Gastrocnemius medialis (tissue), 4 donors: Measurements from ENCODE around the gene FASTKD2. TPM values are rescaled to one million over a fixed set of nuclear protein-coding genes. Genes with fewer than 3 reads are reported as not detected.

Experiments
- ATAC-seq, 2 donors: fragments of 150-250 bp; one replicate each; pipeline ENCODE4 v1.9.1; 2016
- DNase-seq, 2 donors: peaks; one replicate each; pipeline ENCODE4 v3.0.0-alpha.2; 2019
- H3K27ac ChIP-seq, 4 donors: fragments of 200-600 bp; sonication (generic); 1 replicate in 1 of 4; 2 replicates in 3 of 4; pipeline ENCODE4 v1.5.1; 2016 to 2018; ENCODE audit warnings: mild to moderate bottlenecking in 2 of 4, moderate library complexity in 1 of 4
- H3K27me3 ChIP-seq, 3 donors: fragments of 200-600 bp; sonication (generic) in 2 of 3; 1 replicate in 1 of 3; 2 replicates in 2 of 3; pipeline versions ENCODE4 v1.5.1 to v1.6.0; 2016 to 2019; ENCODE audit warnings: mild to moderate bottlenecking in 1 of 3, moderate library complexity in 1 of 3
- H3K36me3 ChIP-seq, 2 donors: fragments of 200-600 bp; sonication (generic) in 1 of 2; one replicate each; pipeline ENCODE4 v1.5.1; 2017 to 2018
- H3K4me1 ChIP-seq, 2 donors: fragments of 200-600 bp; sonication (generic) in 1 of 2; one replicate each; pipeline ENCODE4 v1.5.1; 2016 to 2017; ENCODE audit warnings: mild to moderate bottlenecking in 2 of 2
- H3K4me3 ChIP-seq, 4 donors: fragments of 200-600 bp; sonication (generic) in 3 of 4; 1 replicate in 1 of 4; 2 replicates in 3 of 4; pipeline ENCODE4 v1.5.1; 2016 to 2019; ENCODE audit warnings: mild to moderate bottlenecking in 2 of 4
- H3K9me3 ChIP-seq, 3 donors: fragments of 200-600 bp; sonication (generic) in 2 of 3; 1 replicate in 1 of 3; 2 replicates in 2 of 3; pipeline ENCODE4 v1.5.1; 2016 to 2019
- CTCF ChIP-seq, 5 experiments: fragments of 450-650 bp in 3 of 5; fragments of 200-600 bp in 2 of 5; sonication (generic) in 2 of 5; IDR thresholded peaks in 4 of 5; conservative IDR thresholded peaks in 1 of 5; 1 replicate in 4 of 5; 2 replicates in 1 of 5; pipeline ENCODE4 v1.5.1; 2016 to 2019; ENCODE audit warnings: antibody characterized with exemption in 5 of 5, mild to moderate bottlenecking in 3 of 5, moderate library complexity in 3 of 5
- POLR2A ChIP-seq, 2 donors: fragments of 450-650 bp; IDR thresholded peaks; one replicate each; pipeline ENCODE4 v1.6.1; 2017; ENCODE audit warnings: antibody characterized with exemption in 2 of 2, mild to moderate bottlenecking in 2 of 2, moderate library complexity in 2 of 2
- in situ Hi-C, 4 donors: fragments of 200-750 bp; cut with MboI; loops; one replicate each; pipeline versions ENCODE4 v1.15.0 to v1.8.0; 2017; ENCODE audit warnings: low sequenced_read_pairs in 4 of 4
- intact Hi-C: fragments of 100-400 bp; cut with DNase I; formaldehyde crosslinking; loops from one replicate; pipeline ENCODE4 v1.15.1; 2023; ENCODE audit warnings: low total_unique reads
- total RNA-seq, 4 donors: library from RNA; depleted of rRNA; stranded (reverse); fragments of >200 nt; gene quantifications; one replicate each; pipeline versions ENCODE4 v1.1.0 to v1.2.3, GENCODE V29; 2016

FASTKD2 gene
- total RNA-seq, 4 donors from 2014 or later = 42.9 to 68.6 (median 54.9) TPM

GRCh38 chr2:206831442-206831995 lies 66.1 kb downstream of the FASTKD2 start:
- Histone ChIP-seq H3K27ac (no peak overlapping the region), H3K36me3 (no peaks in the 10 kb centered on the region), H3K9me3 (no peaks in the 10 kb centered on the region), H3K27me3 (no peaks in the 10 kb centered on the region), H3K4me3 (no peak overlapping the region), H3K4me1 (no peaks in the 10 kb centered on the region)
- in situ Hi-C loops (no loop called here), intact Hi-C loops (no loop called here)
- DNase-seq = no peak
- ATAC-seq = no peak
- TF ChIP-seq CTCF (IDR thresholded peaks at IDR 0.05 in 4 of 5, conservative IDR thresholded peaks at IDR 0.05 in 1 of 5) = no peak
- TF ChIP-seq POLR2A (IDR thresholded peaks at IDR 0.05) = no peak

DNA sequence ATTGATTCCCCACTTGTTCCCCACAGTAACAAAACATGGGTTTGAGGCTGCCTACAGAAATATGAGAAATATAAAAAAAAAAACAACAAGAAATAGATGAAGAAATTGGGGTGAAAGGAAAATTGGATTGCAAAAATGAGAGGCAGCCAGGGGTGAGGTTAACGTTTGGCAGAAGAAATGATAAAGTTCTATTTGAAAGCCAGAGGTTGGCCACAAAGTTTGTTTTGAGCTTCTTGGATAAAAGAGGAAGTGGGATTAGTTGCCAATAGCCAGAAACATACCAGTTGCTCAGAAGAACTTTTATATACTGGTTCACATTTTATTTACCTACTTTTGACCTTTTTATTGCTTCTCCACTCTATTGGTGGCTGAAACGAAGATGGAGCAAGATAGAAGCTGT lies 67.5 kb downstream of the FASTKD2 start:
- DNase-seq = no peak
- TF ChIP-seq POLR2A (IDR thresholded peaks at IDR 0.05) (no peak), CTCF (IDR thresholded peaks at IDR 0.05 in 4 of 5, conservative IDR thresholded peaks at IDR 0.05 in 1 of 5) (no peak)
- H3K4me3 ChIP-seq = no peak overlapping the region
- intact Hi-C loops (no loop called here), in situ Hi-C loops (no loop called here)
- no peak overlapping the region for H3K27ac ChIP-seq
- H3K27me3 ChIP-seq = no peaks in the 10 kb centered on the region
- H3K36me3 ChIP-seq = no peaks in the 10 kb centered on the region
- no peak for ATAC-seq
- no peaks in the 10 kb centered on the region for H3K9me3 ChIP-seq
- H3K4me1 ChIP-seq = no peaks in the 10 kb centered on the region

DNA sequence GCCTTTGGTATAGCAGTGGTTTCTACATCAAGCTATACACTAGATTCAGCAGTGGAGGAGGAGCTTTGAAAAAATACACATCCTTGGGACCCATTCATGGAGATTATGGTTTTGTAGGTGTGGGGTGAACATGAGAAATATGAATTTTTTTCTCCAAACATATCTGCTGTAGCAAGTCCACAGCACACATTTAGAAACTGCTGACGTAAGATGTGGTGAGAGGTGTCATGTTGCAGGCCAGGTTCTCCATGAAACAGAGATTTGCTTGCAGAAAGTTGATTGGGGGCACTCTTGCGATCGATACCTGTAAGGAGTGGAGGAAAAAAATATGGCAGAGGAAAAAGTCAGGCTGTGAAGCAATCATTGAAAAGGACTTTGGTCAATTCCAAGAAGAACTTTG lies 67.9 kb downstream of the FASTKD2 start:
- no peak overlapping the region for H3K27ac ChIP-seq
- H3K9me3 ChIP-seq = no peaks in the 10 kb centered on the region
- ATAC-seq = no peak
- H3K36me3 ChIP-seq = no peaks in the 10 kb centered on the region
- no peak for TF ChIP-seq POLR2A (IDR thresholded peaks at IDR 0.05)
- TF ChIP-seq CTCF (IDR thresholded peaks at IDR 0.05 in 4 of 5, conservative IDR thresholded peaks at IDR 0.05 in 1 of 5) = no peak
- no peak overlapping the region for H3K4me3 ChIP-seq
- in situ Hi-C loops = no loop called here
- H3K4me1 ChIP-seq = peaks cover 0 to 4% of the 10 kb centered on the region in 2 donors
- intact Hi-C loops = no loop called here
- H3K27me3 ChIP-seq = no peaks in the 10 kb centered on the region
- no peak for DNase-seq

DNA sequence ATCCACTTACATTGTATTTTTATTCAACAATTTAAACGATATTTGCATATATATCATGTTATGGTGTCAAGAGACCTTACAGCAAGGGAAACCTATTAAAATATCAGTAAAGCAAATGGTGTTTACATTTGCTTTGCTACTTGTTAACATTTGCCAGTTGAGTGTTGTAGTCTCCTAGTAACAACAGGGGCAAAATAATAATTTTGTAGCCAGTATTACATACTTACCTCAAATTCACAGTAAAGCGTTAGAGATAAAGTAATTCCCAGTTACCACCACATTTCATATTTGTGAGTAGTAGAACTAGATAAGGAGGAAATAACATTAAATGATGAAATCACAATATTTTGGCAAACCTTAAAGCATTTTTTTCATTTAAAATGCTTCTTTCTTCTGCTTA lies 71.3 kb downstream of the FASTKD2 start:
- intact Hi-C loops = no loop called here
- H3K4me3 ChIP-seq = no peak overlapping the region
- TF ChIP-seq POLR2A (IDR thresholded peaks at IDR 0.05) (no peak), CTCF (IDR thresholded peaks at IDR 0.05 in 4 of 5, conservative IDR thresholded peaks at IDR 0.05 in 1 of 5) (no peak)
- in situ Hi-C loops = no loop called here
- H3K27me3 ChIP-seq = no peaks in the 10 kb centered on the region
- H3K27ac ChIP-seq = no peak overlapping the region
- H3K9me3 ChIP-seq = no peaks in the 10 kb centered on the region
- ATAC-seq (no peak), DNase-seq (no peak)
- no peaks in the 10 kb centered on the region for H3K36me3 ChIP-seq
- H3K4me1 ChIP-seq = peaks cover 0 to 4% of the 10 kb centered on the region in 2 donors

- ATAC-seq = no peak
- TF ChIP-seq POLR2A (IDR thresholded peaks at IDR 0.05) = no peak
- TF ChIP-seq CTCF (IDR thresholded peaks at IDR 0.05 in 4 of 5, conservative IDR thresholded peaks at IDR 0.05 in 1 of 5) = no peak
Measured at GRCh38 chr2:206837775-206838174, 72.4 kb downstream of the FASTKD2 start.

More at GRCh38 chr2:206837775-206838174, 72.4 kb downstream of the FASTKD2 start:
- in situ Hi-C loops (no loop called here), intact Hi-C loops (no loop called here)
- Histone ChIP-seq H3K36me3 (no peaks in the 10 kb centered on the region), H3K4me1 (peaks cover 0 to 4% of the 10 kb centered on the region in 2 donors), H3K4me3 (no peak overlapping the region), H3K9me3 (no peaks in the 10 kb centered on the region), H3K27ac (no peak overlapping the region), H3K27me3 (no peaks in the 10 kb centered on the region)
- DNase-seq = no peak
